WTC11 (cell line): ENCODE results near the gene VEZT. TPM values are rescaled to one million over a fixed set of nuclear protein-coding genes. Genes with fewer than 3 reads are reported as not detected.

Experiments used
- ATAC-seq: fragments of 200-7000 bp; cut with Tn5 transposase; 2 replicates; pipeline ENCODE4 v1.10.0; 2021; ENCODE audit warnings: mild to moderate bottlenecking, moderate library complexity
- CTCF ChIA-PET: fragments of 300-600 bp; sonication (Branson Sonifier 250); formaldehyde crosslinking; loops from one replicate; lab custom pipeline; 2021; ENCODE audit warnings: antibody characterized with exemption; lab: Charles Lee
- POLR2A ChIA-PET: fragments of 350-600 bp; sonication (Branson Sonifier 250); formaldehyde crosslinking; loops from one replicate; lab custom pipeline; 2021; ENCODE audit warnings: antibody characterized with exemption; lab: Charles Lee
- DNase-seq: peaks from one replicate; pipeline ENCODE4 v3.0.0; 2021; ENCODE audit warnings: low spot score
- H3K27ac Mint-ChIP-seq: 2 replicates; pipeline ENCODE4 v1.8.0; 2021; ENCODE audit warnings: mixed read lengths
- H3K27me3 Mint-ChIP-seq: 2 replicates; pipeline ENCODE4 v1.8.0; 2021; ENCODE audit warnings: low read depth, mild to moderate bottlenecking, moderate library complexity, mixed read lengths
- H3K36me3 Mint-ChIP-seq: 2 replicates; pipeline ENCODE4 v1.8.0; 2021; ENCODE audit warnings: mixed read lengths
- H3K4me1 Mint-ChIP-seq: 2 replicates; pipeline ENCODE4 v1.8.0; 2022; ENCODE audit warnings: mixed read lengths
- H3K4me3 Mint-ChIP-seq: 2 replicates; pipeline ENCODE4 v1.8.0; 2021; ENCODE audit warnings: mild to moderate bottlenecking, moderate library complexity, mixed read lengths
- H3K9me3 Mint-ChIP-seq: 2 replicates; pipeline ENCODE4 v1.8.0; 2021; ENCODE audit warnings: mixed read lengths
- ETV6 ChIP-seq: sonication (generic); formaldehyde crosslinking; IDR thresholded peaks from 2 replicates; pipeline ENCODE4 v1.8.1; 2022; ENCODE audit warnings: mild to moderate bottlenecking, missing genetic modification reagents
- FOXJ3 ChIP-seq: sonication (generic); formaldehyde crosslinking; IDR thresholded peaks from 2 replicates; pipeline ENCODE4 v1.9.0; 2021; ENCODE audit warnings: missing genetic modification reagents, mild to moderate bottlenecking, borderline replicate concordance
- FOXP1 ChIP-seq: sonication (generic); formaldehyde crosslinking; IDR thresholded peaks from 2 replicates; pipeline ENCODE4 v1.8.0; 2022; ENCODE audit warnings: missing genetic modification reagents, mild to moderate bottlenecking, moderate library complexity, borderline replicate concordance
- GRHL2 ChIP-seq: fragments of 250-450 bp; sonication (Bioruptor Pico); IDR thresholded peaks from 2 replicates; pipeline ENCODE4 v1.8.0; 2022; ENCODE audit warnings: mild to moderate bottlenecking, moderate library complexity; ENCODE audit not compliant: insufficient replicate concordance, severe bottlenecking
- GTF2I ChIP-seq: fragments of 250-450 bp; sonication (Bioruptor Pico); conservative IDR thresholded peaks from 2 replicates; pipeline ENCODE4 v1.4.0; 2021; ENCODE audit warnings: mild to moderate bottlenecking
- IRF2 ChIP-seq: sonication (generic); formaldehyde crosslinking; IDR thresholded peaks from 2 replicates; pipeline ENCODE4 v1.8.0; 2022; ENCODE audit warnings: low read depth, missing genetic modification reagents, borderline replicate concordance
- JAZF1 ChIP-seq: fragments of 250-450 bp; sonication (Bioruptor Pico); IDR thresholded peaks from 2 replicates; pipeline ENCODE4 v1.9.0; 2021; ENCODE audit warnings: moderate library complexity, mild to moderate bottlenecking, inconsistent platforms
- JUN ChIP-seq: sonication (generic); formaldehyde crosslinking; IDR thresholded peaks from 2 replicates; pipeline ENCODE4 v1.8.0; 2023; ENCODE audit warnings: mild to moderate bottlenecking, missing genetic modification reagents
- MYBL2 ChIP-seq: sonication (generic); formaldehyde crosslinking; IDR thresholded peaks from 2 replicates; pipeline ENCODE4 v1.8.1; 2023; ENCODE audit warnings: mild to moderate bottlenecking, moderate library complexity, missing genetic modification reagents
- NFATC4 ChIP-seq: fragments of 250-450 bp; sonication (Bioruptor Pico); IDR thresholded peaks from 2 replicates; pipeline ENCODE4 v1.9.0; 2021; ENCODE audit warnings: mild to moderate bottlenecking
- NFE2L1 ChIP-seq: sonication (generic); formaldehyde crosslinking; IDR thresholded peaks from 2 replicates; pipeline ENCODE4 v1.8.1; 2023; ENCODE audit warnings: missing genetic modification reagents
- NR1H2 ChIP-seq: sonication (generic); formaldehyde crosslinking; IDR thresholded peaks from 2 replicates; pipeline ENCODE4 v1.9.0; 2021; ENCODE audit warnings: mild to moderate bottlenecking, moderate library complexity, missing genetic modification reagents
- NR3C1 ChIP-seq: sonication (generic); formaldehyde crosslinking; conservative IDR thresholded peaks from 2 replicates; pipeline ENCODE4 v1.8.1; 2023; ENCODE audit warnings: low read depth, mild to moderate bottlenecking, missing genetic modification reagents
- ZNF317 ChIP-seq: sonication (generic); formaldehyde crosslinking; IDR thresholded peaks from 2 replicates; pipeline ENCODE4 v1.8.1; 2023; ENCODE audit warnings: low read depth, mild to moderate bottlenecking, moderate library complexity, missing genetic modification reagents, borderline replicate concordance
- ZNF423 ChIP-seq: fragments of 250-450 bp; sonication (Bioruptor Pico); IDR thresholded peaks from 2 replicates; pipeline ENCODE4 v2.1.2; 2022; ENCODE audit warnings: mild to moderate bottlenecking, moderate library complexity
- total RNA-seq: library from RNA; stranded (reverse); gene quantifications from 3 replicates; pipeline ENCODE4 v1.2.3, GENCODE V29; 2021
- TF ChIP-seq, protein P1 (sequence below): sonication (generic); formaldehyde crosslinking; IDR thresholded peaks from 2 replicates; pipeline ENCODE4 v1.8.1; 2023; ENCODE audit warnings: mild to moderate bottlenecking, missing genetic modification reagents
- TF ChIP-seq, protein P2 (sequence below): fragments of 250-450 bp; sonication (Bioruptor Pico); IDR thresholded peaks from 2 replicates; pipeline ENCODE4 v1.9.0; 2021; ENCODE audit warnings: mild to moderate bottlenecking, borderline replicate concordance
- TF ChIP-seq, protein P3 (sequence below): sonication (generic); formaldehyde crosslinking; IDR thresholded peaks from 2 replicates; pipeline ENCODE4 v1.8.0; 2022; ENCODE audit warnings: mild to moderate bottlenecking, missing genetic modification reagents
- TF ChIP-seq, protein P4 (sequence below): fragments of 250-450 bp; sonication (Bioruptor Pico); IDR thresholded peaks from 2 replicates; pipeline ENCODE4 v1.9.0; 2021; ENCODE audit warnings: mild to moderate bottlenecking
- TF ChIP-seq, protein P5 (sequence below): fragments of 250-450 bp; sonication (Bioruptor Pico); IDR thresholded peaks from 2 replicates; pipeline ENCODE4 v1.9.0; 2021; ENCODE audit warnings: mild to moderate bottlenecking
- TF ChIP-seq, protein P6 (sequence below): sonication (generic); formaldehyde crosslinking; IDR thresholded peaks from 2 replicates; pipeline ENCODE4 v1.8.0; 2022; ENCODE audit warnings: mild to moderate bottlenecking, missing genetic modification reagents

The VEZT gene
- total RNA-seq, 1 experiment from 2014 or later = 54.5 TPM

- TF ChIP-seq ZNF317 (no peak), FOXJ3 (CRISPR knock-in tag) (no peak), NR1H2 (CRISPR knock-in tag) (no peak), ETV6 (no peak), JAZF1 (no peak)
- TF ChIP-seq, protein P1, sequence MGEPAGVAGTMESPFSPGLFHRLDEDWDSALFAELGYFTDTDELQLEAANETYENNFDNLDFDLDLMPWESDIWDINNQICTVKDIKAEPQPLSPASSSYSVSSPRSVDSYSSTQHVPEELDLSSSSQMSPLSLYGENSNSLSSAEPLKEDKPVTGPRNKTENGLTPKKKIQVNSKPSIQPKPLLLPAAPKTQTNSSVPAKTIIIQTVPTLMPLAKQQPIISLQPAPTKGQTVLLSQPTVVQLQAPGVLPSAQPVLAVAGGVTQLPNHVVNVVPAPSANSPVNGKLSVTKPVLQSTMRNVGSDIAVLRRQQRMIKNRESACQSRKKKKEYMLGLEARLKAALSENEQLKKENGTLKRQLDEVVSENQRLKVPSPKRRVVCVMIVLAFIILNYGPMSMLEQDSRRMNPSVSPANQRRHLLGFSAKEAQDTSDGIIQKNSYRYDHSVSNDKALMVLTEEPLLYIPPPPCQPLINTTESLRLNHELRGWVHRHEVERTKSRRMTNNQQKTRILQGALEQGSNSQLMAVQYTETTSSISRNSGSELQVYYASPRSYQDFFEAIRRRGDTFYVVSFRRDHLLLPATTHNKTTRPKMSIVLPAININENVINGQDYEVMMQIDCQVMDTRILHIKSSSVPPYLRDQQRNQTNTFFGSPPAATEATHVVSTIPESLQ = no peak
- ATAC-seq (no peak), DNase-seq (no peak)
- Mint-ChIP-seq H3K4me3 (no peak overlapping the region), H3K9me3 (no peaks in the 10 kb centered on the region), H3K27me3 (no peaks in the 10 kb centered on the region), H3K4me1 (no peaks in the 10 kb centered on the region), H3K36me3 (no peaks in the 10 kb centered on the region), H3K27ac (no peak overlapping the region)
- ChIA-PET POLR2A (interaction anchor here (0.6 kb wide), 1 partner anchor 96 kb away, joined by 3 read pairs; no protein-coding TSS in a partner anchor), CTCF (no interaction called here)
Measured at GRCh38 chr12:95342008-95342407, 124.4 kb downstream of the VEZT start.

- DNase-seq (no peak), ATAC-seq (no peak)
- ChIA-PET CTCF (interaction anchor here (1.6 kb wide), 1 partner anchor 191 kb away, joined by 4 read pairs; no protein-coding TSS in a partner anchor), POLR2A (no interaction called here)
- H3K27me3 Mint-ChIP-seq = no peaks in the 10 kb centered on the region
- peak overlapping the region; percentile 5; the same call in 1 of the 2 replicates for H3K27ac Mint-ChIP-seq
- H3K9me3 Mint-ChIP-seq = no peaks in the 10 kb centered on the region
- H3K4me1 Mint-ChIP-seq = no peaks in the 10 kb centered on the region
- no peaks in the 10 kb centered on the region for H3K36me3 Mint-ChIP-seq
- TF ChIP-seq GTF2I (CRISPR knock-in tag) = no peak
- TF ChIP-seq, protein P2, sequence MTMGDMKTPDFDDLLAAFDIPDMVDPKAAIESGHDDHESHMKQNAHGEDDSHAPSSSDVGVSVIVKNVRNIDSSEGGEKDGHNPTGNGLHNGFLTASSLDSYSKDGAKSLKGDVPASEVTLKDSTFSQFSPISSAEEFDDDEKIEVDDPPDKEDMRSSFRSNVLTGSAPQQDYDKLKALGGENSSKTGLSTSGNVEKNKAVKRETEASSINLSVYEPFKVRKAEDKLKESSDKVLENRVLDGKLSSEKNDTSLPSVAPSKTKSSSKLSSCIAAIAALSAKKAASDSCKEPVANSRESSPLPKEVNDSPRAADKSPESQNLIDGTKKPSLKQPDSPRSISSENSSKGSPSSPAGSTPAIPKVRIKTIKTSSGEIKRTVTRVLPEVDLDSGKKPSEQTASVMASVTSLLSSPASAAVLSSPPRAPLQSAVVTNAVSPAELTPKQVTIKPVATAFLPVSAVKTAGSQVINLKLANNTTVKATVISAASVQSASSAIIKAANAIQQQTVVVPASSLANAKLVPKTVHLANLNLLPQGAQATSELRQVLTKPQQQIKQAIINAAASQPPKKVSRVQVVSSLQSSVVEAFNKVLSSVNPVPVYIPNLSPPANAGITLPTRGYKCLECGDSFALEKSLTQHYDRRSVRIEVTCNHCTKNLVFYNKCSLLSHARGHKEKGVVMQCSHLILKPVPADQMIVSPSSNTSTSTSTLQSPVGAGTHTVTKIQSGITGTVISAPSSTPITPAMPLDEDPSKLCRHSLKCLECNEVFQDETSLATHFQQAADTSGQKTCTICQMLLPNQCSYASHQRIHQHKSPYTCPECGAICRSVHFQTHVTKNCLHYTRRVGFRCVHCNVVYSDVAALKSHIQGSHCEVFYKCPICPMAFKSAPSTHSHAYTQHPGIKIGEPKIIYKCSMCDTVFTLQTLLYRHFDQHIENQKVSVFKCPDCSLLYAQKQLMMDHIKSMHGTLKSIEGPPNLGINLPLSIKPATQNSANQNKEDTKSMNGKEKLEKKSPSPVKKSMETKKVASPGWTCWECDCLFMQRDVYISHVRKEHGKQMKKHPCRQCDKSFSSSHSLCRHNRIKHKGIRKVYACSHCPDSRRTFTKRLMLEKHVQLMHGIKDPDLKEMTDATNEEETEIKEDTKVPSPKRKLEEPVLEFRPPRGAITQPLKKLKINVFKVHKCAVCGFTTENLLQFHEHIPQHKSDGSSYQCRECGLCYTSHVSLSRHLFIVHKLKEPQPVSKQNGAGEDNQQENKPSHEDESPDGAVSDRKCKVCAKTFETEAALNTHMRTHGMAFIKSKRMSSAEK (CRISPR knock-in tag) = no peak
- TF ChIP-seq JUN (CRISPR knock-in tag) = no peak
- TF ChIP-seq NFE2L1 (CRISPR knock-in tag) = no peak
- TF ChIP-seq, protein P3, sequence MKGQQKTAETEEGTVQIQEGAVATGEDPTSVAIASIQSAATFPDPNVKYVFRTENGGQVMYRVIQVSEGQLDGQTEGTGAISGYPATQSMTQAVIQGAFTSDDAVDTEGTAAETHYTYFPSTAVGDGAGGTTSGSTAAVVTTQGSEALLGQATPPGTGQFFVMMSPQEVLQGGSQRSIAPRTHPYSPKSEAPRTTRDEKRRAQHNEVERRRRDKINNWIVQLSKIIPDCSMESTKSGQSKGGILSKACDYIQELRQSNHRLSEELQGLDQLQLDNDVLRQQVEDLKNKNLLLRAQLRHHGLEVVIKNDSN (CRISPR knock-in tag) = no peak
- TF ChIP-seq IRF2 = no peak
- no peak for TF ChIP-seq FOXP1 (CRISPR knock-in tag)
- TF ChIP-seq, protein P4, sequence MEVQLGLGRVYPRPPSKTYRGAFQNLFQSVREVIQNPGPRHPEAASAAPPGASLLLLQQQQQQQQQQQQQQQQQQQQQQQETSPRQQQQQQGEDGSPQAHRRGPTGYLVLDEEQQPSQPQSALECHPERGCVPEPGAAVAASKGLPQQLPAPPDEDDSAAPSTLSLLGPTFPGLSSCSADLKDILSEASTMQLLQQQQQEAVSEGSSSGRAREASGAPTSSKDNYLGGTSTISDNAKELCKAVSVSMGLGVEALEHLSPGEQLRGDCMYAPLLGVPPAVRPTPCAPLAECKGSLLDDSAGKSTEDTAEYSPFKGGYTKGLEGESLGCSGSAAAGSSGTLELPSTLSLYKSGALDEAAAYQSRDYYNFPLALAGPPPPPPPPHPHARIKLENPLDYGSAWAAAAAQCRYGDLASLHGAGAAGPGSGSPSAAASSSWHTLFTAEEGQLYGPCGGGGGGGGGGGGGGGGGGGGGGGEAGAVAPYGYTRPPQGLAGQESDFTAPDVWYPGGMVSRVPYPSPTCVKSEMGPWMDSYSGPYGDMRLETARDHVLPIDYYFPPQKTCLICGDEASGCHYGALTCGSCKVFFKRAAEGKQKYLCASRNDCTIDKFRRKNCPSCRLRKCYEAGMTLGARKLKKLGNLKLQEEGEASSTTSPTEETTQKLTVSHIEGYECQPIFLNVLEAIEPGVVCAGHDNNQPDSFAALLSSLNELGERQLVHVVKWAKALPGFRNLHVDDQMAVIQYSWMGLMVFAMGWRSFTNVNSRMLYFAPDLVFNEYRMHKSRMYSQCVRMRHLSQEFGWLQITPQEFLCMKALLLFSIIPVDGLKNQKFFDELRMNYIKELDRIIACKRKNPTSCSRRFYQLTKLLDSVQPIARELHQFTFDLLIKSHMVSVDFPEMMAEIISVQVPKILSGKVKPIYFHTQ = no peak
- no peak for TF ChIP-seq MYBL2 (CRISPR knock-in tag)
- no peak for TF ChIP-seq NR3C1 (CRISPR knock-in tag)
- no peak for TF ChIP-seq GRHL2 (CRISPR knock-in tag)
- TF ChIP-seq, protein P5, sequence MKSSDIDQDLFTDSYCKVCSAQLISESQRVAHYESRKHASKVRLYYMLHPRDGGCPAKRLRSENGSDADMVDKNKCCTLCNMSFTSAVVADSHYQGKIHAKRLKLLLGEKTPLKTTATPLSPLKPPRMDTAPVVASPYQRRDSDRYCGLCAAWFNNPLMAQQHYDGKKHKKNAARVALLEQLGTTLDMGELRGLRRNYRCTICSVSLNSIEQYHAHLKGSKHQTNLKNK = no peak
- TF ChIP-seq NFATC4 (CRISPR knock-in tag) = no peak
- TF ChIP-seq ZNF423 (CRISPR knock-in tag) = no peak
- TF ChIP-seq FOXJ3 (CRISPR knock-in tag) = no peak
- TF ChIP-seq, protein P6, sequence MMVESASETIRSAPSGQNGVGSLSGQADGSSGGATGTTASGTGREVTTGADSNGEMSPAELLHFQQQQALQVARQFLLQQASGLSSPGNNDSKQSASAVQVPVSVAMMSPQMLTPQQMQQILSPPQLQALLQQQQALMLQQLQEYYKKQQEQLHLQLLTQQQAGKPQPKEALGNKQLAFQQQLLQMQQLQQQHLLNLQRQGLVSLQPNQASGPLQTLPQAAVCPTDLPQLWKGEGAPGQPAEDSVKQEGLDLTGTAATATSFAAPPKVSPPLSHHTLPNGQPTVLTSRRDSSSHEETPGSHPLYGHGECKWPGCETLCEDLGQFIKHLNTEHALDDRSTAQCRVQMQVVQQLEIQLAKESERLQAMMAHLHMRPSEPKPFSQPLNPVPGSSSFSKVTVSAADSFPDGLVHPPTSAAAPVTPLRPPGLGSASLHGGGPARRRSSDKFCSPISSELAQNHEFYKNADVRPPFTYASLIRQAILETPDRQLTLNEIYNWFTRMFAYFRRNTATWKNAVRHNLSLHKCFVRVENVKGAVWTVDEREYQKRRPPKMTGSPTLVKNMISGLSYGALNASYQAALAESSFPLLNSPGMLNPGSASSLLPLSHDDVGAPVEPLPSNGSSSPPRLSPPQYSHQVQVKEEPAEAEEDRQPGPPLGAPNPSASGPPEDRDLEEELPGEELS (CRISPR knock-in tag) = no peak
- H3K4me3 Mint-ChIP-seq = no peak overlapping the region
Measured at GRCh38 chr12:95343461-95344230, 126.0 kb downstream of the VEZT start.
